Middle frontal gyrus (tissue), 1 donor: Measurements from ENCODE around the gene FOXA2.
"Not testable (repeated sequence)": the region's sequence is repeated elsewhere in the genome, so short reads cannot be mapped to it uniquely, and the experiment has no call there.

Source experiments
- DNase-seq: peaks from one replicate; pipeline ENCODE4 v3.0.0-alpha.2; 2015; ENCODE audit warnings: low spot score; ENCODE audit errors: extremely low spot score

The FOXA2 gene

DNA sequence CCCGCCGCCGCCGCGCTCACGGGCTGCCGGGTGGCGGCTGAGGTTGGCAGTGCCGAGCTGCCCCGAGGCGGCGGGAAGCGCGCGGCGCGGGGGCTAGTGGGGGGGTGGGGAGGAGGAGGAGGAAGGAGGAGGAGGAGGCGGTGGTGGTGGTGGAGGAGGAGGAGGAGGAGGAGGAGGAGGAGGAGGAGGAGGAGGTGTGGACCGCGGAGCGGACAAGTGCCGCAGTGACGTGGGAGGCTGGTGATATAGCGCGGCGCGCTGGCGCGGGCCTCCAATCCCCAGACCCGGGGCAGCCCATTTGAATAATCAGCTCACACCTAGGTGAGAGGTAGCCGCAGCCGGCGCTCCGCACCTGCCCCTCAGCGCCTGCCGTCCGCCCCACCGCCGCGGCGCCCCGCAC is at the start of gene FOXA2:
TSS of gene FOXA2 (minus strand) at position 51 of the 400 bp plus-strand sequence. CDS start 294 bp downstream, outside the sequence.
- DNase-seq = no peak

- DNase-seq = no peak
These were observed 46.3 kb upstream of the FOXA2 start for GRCh38 chr20:22630701-22631100.

DNA sequence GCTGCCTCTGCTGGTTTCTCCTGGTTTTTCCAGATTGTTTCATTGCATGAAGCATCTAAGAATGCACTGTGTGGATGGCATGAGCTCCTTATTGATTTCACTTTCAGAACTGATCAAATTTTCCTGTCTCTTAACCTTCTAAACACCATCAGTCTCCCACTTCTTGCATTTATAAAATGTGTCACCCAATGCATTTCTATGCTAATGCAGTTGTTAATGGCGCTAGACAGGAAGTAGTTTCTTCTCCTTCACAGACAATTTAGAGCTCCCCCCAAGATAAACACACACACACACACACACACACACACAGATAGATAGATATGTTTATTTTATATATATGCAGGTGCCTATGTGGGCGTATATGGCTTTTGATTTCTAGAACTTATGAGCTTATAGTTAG is 45.6 kb upstream of the FOXA2 start:
- DNase-seq = no peak

- DNase-seq = no peak
These were observed 45.1 kb upstream of the FOXA2 start for GRCh38 chr20:22629447-22629846.

DNA sequence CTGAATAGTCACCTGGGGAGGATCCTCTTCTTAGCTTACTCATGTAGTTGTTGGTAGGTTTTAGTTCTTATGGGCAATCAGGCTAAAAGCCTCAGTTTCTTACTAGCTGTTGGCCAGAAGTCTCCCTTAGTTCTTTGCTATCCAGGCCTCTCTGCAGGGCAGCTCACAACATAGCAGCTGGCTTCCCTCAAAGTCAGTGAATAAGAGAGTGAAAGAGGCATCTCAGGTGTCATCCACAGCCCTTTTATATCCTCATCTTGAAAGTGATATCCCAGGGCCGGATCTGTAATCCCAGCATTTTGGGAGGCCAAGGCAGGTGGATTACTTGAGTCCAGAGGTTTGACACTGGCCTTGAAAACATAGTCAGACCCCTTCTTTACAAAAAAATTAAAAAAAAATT is 42.1 kb upstream of the FOXA2 start:
- no peak for DNase-seq

DNA sequence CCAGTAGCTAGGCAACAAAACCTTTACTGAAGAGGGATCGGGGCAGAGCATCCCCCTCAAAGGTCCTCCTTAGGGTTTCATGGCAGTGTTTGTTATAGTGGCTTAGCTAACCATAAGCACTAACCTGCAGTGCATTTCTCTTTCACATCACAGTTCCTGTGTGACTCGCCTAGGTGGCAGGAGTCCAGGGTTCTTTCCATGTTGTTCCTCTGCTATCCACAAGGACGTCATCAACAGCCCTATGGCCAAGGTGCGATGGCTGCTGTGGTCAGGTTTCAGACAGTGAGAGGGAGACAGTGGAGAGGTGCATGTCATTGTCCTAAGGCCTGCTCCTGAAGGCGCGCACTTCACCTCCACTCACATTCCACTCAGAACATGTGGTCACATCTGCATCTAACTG is 38.8 kb upstream of the FOXA2 start:
- no peak for DNase-seq

GRCh38 chr20:22620342-22620741 is 36.0 kb upstream of the FOXA2 start:
- DNase-seq = no peak

DNA sequence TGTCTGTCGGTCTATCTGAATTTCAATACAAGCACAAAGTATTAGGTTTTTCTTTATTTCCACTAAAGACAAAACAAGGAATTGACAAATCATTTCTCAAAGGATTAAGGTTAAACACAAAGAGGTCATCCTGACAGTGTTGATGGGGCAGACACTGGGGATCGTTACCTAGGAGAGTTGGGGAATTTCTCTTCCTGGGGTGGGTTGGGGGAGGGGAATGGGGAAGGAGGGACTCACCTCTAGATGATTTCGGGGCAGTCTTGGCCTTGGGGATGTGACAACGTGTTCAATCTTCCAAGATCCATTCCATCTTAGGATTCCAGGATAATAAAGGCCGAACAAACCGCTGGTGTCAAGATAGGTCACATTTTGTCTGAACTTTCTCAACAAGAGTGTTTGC is 35.4 kb upstream of the FOXA2 start:
- DNase-seq = no peak

GRCh38 chr20:22619272-22619671 is 34.9 kb upstream of the FOXA2 start:
- DNase-seq = no peak

DNA sequence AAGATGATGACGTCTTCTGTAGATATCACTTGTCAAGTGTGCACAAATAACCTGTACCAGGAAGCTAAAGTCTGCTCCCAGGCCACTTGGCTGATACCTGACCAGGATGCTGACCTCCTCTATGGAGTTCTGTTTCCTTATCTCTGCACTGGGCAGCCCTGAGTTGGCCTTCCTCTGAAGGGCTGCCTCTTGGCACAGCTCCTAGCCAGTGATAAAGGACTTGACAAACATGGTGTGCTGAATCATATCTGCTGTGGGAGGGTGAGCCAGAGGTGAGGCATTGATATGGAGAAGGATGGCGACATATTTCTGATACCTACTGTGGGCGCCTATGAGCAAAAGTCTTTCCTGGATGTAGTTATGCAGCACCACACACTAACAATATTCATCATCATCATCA is 32.8 kb upstream of the FOXA2 start:
- DNase-seq = no peak

GRCh38 chr20:22616551-22616950 is 32.2 kb upstream of the FOXA2 start:
- DNase-seq = no peak

GRCh38 chr20:22615425-22615824 is 31.1 kb upstream of the FOXA2 start:
- no peak for DNase-seq

- no peak for DNase-seq
These were observed 27.3 kb upstream of the FOXA2 start for GRCh38 chr20:22611636-22612035.

DNA sequence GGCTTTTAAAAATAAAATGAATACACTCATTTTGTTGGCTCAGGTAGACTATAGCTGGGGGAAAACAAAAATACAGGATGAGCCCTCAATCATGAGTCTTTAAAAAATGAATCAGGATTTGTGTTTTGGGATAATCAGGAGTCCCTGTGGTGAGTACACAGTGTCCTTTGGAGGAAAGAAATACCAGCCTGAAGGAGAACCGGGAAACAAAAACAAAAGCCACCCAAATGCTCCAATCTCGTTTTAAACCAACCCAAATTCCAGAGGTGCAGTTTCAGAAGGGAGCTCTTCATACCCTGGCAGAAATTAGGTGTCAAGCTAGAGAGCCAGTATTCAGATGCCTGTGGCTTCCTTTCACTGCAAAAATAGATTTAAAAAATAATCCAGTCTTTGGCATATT is 23.3 kb upstream of the FOXA2 start:
- no peak for DNase-seq

DNA sequence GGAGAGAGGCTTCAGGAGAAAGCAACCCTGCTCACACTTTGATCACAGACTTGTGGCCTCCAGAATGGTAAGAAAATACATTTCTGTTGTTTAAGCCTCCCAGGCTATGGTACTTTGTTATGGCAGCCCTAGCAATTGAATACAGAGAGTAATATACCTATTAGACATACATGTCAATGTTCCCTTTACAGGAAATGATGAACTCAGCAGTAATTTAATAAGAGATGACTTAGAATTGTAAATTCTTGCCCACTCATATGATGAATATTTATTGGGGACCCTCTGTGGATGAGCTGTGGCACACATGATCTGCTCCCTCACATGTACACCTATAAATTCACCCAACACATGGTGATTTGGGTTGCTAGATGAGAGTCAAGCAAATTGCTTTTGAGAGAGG is 20.4 kb upstream of the FOXA2 start:
- no peak for DNase-seq

GRCh38 chr20:22601361-22602141 is 17.2 kb upstream of the FOXA2 start:
- DNase-seq = no peak

DNA sequence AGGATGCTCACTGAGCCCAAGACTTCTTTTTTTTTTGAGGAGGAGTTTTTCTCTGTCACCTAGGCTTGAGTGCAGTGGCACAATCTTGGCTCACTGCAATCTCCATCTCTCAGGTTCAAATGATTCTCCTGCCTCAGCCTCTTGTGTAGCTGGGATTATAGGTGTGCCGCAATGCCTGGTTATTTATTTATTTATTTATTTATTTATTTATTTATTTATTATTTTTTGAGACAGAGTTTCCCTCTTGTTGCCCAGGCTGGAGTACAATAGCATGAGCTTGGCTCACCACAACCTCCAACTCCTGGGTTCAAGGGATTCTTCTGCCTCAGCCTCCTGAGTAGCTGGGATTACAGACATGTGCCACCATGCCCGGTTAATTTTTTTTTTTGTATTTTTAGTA is 14.9 kb upstream of the FOXA2 start:
- DNase-seq = not testable (repeated sequence)

GRCh38 chr20:22597303-22597702 is 12.9 kb upstream of the FOXA2 start:
- no peak for DNase-seq

DNA sequence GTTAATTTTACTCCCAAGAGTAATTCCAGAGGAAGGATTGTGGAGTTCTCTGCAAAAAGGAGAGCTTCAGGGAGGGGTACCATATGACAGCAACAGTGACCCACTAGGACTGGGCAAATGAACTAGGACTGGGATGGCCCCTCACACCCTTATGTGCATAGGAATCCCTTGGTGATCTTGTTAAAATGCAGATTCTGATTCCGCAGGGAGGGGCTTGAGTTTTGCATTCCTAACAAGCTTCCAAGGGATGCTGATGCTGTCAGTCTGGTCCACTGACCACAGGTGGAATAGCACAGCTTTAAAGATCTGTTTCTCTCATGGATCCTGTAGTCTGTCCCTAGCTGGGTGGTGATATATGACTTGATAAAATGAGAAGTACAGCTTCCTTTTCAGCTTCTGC is 6.3 kb upstream of the FOXA2 start:
- no peak for DNase-seq

DNA sequence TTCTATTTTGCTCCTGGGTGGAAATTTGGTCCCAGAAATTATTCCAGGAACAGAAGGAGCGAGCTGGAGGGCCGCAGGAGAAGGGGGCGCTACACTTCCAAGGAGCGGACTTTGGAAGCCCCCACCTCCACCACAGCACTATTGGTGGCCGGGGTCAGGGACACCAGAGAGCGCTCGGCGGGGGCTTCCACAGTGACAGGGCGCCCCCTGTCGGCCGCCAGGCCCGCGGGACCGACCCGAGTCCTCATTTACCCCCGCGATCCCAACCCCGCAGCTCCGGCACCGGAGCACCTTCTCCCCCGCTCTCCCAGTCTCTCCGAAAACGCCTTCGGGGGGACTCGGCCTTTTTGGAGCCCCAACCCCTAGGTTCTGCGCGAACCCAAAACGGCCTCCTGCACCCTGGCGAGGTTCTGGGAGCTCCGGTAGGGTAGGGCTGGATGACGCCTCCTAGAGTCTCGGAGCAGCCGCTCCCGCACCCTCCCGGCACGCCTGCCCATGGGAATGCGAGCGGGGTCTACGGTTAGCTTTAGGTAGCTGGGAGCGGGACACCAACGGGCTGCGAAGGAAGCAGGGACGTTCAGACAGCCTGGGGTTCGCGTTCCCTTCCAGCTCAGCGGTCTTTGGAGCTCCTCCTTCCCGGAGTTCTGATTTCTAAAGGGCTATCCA is 2.4 kb upstream of the FOXA2 start:
- DNase-seq = no peak

DNA sequence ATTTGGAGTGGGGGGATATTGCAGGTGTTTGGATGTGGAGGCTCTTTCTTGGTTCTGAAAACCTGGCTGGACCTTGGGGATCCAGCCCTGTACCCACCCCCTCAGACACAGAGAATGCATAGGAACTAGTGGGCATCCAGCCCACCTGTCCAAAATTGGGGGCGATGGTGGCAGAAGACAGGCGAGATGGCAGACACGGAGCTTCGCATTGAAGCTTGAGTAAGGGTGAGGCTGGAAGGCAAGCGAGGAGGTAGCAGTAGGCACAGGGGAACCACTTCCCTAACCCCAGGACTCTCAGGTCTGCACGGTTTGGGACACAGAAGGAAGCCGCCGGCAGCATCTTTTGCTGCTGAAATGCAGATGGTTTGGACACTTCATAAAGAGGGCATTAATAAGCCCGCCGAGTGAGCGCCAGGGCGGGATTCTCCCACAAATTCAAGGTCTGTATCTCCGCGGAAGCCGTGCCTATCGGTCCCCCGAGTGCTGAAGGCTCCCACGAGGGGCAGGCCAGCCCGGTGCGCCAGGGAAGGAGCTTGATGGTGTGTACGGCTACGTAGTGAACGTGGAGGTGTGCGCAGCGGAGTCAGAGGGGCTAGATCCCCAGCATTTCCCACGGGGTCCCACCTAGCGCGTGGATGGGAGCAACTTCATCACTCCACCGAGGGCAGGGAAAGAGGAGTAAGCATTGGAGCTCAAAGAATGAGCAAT is 1.6 kb upstream of the FOXA2 start:
- DNase-seq = no peak
